LHCN-M2 (cell line): ENCODE measurements around the gene BAHCC1. TPM values are rescaled to one million over a fixed set of nuclear protein-coding genes. Genes with fewer than 3 reads are reported as not detected.

ENCODE experiments used
- DNase-seq: peaks from one replicate; pipeline ENCODE4 v3.0.0-alpha.2; 2012; ENCODE audit warnings: low read depth
- total RNA-seq: library from RNA; depleted of rRNA; stranded (reverse); fragments of >200 nt; gene quantifications from 2 replicates; pipeline ENCODE4 v1.2.3, GENCODE V29; 2014

Gene BAHCC1
- total RNA-seq, 1 experiment from 2014 or later: 6.6 TPM

DNA sequence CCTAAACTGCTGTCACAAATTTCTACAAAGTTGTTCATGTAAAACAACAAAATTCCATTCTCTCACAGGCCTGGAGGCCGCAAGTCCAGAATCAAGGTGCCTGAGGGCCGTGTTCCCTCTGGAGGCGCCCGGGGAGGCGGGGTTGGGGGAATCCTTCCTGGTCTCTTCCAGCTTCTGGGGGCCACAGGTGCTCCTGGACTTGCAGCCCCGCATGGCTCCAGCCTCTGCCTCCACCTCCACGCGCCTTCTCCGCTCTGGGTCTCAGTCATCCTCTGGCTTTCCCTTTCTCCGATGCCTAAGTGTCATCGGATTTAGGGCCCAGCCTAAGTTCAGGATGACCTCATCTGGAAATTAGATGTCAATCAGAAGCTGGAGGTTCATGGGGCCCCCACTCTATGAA is 28.6 kb upstream of the BAHCC1 start:
- no peak for DNase-seq

DNA sequence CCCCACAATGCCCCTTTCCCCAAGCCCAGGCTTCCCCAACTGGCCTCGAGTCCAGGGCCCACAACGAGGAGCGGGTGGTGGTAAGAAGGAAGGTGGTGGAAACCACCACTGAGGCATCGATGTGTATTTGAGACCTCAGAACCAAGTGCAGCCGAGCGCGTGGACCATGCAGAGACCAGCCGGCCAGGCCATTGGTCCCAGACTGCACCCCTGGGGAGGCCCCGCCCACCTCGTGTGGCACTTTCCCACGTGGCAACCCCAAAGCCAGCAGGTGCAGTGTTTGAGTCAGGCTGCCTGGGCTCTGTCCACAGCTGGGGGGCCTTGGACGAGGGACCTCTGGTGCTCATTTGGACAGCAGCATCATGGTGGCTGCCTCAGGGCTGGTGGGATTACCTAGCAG is 28.1 kb upstream of the BAHCC1 start:
- DNase-seq: no peak

DNA sequence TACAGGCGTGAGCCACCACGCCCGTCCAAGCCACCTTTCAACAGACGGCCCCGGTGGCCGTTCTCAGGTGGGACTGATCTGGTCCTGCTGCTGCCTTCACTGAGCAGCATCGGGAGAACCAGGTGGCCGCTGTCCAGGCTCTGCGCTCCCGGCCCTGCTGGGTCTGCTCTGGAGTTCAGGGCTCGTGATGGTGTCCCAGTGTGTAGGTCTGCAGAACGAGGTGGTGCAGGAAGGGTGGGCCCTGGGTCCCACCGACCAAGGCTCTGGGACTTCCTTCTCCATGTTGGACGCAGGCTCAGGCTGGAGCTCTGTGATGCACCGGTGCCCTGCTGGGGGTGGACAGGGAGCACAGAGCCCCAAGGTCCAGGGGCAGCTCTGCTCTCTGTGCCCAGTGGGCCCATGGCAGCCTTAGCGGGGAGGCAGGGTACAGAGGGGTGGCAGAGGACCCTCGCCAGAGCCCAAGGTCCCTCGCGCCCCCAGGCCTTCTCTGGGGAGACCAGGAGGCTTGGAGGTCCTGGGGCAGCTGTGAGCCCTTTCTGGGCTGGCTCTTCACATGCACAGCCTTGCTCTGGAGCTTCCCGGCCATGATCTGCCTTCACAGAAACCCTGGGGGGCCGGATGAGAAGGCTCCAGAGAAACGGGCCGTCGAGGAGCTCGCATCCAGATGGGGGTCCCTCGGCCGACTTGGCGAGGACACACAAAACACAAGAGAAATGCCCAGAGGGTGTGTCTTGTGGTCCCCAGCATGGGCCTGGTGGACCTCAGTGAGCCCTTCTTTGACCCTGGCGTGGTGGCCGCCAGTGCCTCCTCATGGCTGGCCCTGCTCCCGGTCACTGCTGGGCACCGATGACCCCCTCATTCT is 26.9 kb upstream of the BAHCC1 start:
- no peak for DNase-seq

DNA sequence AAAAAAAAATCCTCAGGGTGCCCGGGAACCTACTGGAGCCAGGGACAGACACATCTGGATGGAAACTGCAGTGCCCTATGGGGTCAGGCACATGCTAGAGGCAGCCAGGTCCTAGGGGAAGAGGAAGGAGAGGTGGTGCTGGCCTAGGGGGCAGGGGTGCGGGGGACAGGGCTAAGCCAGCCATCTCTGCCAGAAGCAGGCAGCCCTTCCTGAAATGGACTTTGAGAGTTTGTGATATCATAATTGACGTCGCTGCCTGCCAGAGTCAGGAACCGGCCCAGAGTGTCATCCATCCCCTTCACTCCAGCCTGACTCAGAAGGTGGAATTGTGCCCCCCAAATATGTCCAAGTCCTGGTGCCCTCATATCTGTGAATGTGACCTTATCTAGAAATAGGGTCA is 25.0 kb upstream of the BAHCC1 start:
- DNase-seq: no peak

DNA sequence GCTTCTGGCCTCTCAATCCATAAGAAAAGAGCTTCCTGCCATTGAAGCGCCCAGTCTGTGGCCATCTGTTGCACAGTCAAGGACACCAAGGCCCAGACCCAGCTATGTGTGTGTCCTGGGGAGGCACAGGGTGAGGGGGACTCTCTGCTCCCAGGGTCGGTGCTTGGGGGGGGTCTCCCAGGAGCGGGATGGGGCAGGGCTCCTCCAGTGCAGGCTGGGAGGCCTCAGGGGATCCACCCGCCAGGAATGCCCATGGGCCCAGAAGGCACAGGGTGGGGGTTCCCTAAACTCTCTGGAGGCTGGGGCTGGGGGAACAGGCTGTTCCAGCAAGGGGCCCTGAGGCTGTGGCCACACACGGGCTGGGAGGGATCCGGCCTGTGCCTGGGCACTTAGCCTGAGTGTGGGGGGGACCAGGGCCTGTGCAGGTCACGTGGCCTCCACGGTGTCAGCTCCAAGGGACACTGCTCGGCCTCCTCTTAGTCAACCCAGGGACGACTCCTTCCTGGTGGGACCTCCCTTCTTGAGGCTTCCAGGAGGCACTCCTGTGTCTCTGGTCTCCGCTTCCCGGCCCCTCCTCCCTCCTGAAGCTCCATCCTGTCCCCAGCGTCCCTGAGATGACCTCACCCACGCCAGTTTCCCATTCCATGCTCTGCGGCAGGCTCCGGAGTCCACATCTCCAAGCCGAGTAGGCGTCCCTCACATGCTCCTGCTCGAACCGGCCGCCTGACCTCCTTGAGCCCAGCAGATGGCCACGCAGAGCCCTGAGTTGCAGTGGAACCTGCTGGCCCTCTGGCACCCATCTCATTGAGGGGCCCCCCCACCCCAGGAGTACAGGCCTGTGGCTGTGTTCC is 23.1 kb upstream of the BAHCC1 start:
- DNase-seq: peak; percentile 41

DNA sequence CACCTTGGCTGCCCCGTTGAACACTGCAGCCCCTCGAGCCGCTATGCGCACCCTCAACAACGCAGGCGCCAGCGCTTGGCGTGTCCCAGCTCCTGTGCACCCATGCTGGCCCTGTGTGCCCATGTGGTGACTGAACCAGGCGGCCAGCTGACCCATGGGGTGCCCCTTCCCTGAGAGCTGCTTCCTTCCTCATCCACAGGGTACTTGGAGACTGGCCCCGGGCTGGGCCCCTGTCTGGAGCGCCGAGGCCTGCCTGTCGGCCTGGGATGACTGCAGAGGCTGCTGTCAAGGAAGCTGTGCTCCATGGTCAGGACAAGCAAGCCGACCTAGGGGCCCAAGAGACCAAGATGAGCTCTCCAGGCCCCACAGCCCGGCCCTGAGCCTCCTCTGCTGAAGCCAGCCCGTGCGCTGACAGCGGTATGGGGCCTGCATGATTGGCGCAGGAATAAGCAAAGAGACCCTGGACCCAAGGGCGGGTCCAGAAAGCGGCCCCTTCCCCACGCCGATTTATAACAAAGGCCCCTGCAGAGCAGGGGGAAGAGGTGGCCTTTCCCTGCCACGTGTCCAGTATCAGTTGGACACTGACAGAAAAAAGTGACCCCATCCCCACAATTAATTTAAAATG is 21.6 kb upstream of the BAHCC1 start:
- no peak for DNase-seq

DNA sequence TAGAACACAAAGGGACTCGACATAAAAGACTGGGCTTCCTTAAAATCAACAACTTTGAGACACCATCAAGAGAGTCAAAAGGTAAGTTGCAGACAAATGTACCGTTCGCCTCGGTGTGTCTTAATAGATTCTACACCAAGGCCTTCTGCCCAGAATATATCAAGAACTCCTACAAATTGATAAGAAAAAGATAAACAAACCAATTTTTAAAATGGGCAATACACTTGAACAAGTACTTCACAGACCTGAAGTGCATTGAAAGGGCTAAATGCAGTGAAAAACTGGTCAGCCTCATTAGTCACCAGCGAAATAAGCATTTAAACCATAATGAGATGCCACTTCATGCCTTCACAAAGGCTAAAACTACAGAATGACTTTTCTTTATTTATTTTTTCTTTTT is 20.4 kb upstream of the BAHCC1 start:
- no peak for DNase-seq

DNA sequence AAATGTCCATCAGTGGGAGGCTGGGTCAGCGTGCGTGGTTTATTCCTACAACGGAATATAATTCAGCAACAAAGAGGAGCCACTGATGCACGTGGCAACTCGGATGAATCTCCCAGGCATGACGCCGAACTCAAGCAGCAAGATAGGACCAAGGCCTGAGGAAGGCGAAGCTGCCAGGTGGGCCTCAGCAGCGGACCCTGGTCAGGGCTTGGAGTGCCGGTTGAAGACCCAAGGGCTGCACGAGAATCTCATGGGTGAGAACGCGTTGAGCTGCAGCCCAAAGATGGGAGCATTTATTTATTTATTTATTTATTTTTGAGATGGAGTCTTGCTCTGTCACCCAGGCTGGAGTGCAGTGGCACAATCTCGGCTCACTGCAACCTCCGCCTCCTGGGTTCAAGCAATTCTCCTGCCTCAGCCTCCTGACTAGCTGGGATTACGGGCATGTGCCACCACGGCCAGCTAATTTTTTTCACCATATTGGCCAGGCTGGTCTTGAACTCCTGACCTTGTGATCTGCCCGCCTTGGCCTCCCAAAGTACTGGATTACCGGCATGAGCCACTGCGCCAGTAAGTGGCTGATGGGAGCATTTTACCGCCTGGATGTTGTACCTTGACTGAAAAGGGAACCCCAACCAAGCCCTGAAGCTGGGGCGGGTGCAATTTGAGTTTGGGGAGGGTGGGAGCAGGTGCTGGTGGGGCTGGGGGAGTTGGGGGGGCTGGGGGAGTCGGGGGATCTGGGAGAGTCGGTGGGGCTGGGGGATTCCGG is 18.1 kb upstream of the BAHCC1 start:
- DNase-seq: no peak

DNA sequence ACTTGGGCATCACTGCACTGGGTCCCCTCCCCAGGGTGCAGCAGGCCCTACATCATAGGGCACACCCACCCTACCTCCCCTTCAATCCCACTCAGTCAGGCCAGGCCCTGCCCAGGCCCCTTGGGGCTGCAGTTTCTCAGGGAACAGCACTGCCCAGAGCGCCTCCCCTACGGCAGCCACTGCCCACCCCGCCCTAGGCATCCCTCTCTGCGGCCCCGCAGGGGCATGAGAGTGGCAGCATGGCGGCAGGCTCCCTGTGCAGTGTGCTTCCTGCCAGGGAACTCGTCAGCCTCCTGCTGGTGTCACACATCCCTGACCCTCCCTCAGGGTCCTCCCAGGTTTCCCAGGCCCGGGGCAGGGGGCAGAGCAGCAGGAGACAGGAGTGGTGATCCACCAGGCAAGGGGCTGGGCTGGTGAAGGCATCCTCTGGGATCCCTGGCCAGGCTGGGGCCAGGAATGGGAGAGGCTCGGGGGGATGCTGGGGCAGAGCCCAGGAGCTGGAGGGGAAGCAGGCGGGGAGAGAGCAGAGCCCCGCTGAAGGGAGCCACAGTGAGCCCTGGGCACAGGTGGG is 16.2 kb upstream of the BAHCC1 start:
- no peak for DNase-seq

DNA sequence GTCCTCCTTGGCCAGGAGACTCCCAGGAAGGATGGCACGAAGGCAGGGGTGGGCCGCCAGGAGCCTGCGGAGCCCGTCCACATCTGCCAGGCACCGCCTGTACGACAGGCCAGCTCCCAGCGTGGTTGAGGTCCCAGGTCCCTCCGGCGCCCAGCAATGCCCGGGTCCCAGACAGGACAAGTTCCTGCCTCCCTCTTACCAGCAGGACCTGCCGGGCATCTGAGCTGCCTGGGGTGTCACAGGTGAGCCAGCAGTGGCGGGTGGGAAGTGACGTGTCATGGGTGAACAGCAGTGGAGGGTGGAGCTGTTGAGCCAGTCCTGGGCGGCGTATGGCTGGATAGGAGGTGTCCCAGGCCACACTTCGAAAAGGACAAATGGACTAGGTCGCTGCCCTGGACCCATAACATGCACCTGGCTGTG is 15.7 kb upstream of the BAHCC1 start:
- DNase-seq: no peak

DNA sequence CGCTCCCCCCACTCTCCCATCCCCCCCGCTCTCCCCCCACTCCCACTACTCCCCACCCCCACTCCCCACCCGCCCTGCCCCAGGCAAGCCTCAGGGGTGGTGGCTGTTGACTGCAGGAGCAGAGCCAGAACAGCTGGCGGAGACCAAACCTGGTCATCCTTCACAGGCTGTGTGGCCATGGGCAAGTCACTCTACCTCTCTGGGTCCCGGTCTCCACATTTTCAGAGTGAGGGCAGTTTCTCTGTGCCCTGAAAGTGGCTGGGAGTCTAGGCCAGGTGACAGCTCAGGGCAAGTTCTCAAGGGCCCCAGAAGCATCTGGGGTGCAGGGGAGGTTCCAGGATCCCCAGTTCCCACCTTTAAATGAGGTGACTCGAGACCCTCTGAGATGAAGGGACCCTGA is 15.1 kb upstream of the BAHCC1 start:
- DNase-seq: no peak

DNA sequence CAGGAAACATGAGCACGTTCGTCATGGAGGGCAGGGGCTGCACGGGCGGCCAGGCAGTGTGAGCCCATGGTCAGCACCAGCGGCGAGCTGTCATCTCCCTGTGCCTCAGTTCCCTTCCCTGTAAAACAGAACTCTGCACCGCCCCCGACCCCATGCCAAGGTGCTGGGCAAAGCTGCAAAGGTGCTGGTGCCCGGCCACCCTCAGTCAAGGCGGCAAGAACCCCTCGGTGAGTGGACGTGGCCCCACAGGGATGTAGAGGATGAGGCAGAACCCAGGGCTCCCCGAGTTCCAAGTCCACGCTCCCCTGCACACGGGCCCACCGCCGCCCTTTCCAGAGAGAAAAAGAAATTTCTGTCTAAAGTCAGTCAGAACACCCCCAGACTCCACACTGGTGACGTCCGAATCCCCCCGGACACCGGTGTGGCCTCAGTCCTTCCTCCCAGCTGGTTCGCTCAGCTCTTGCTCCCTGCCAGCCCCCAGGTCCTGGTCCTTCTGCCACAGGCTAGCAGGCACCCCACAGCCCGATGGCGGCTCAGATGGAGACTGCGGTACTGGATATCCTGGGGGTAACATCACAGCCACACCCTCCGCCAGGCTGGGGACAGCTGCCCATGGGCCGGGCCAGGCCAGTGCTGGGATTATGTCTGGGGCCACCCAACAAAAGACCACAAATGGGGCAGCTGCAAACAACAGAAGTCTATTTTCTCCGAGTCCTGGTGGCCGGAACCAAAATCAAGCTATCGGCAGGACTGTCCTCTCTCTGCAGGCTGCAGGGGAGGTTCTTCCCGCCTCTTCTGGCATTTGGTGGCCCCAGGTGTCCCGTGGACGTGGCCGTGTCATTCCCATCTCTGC is 14.4 kb upstream of the BAHCC1 start:
- peak; percentile 18 for DNase-seq

DNA sequence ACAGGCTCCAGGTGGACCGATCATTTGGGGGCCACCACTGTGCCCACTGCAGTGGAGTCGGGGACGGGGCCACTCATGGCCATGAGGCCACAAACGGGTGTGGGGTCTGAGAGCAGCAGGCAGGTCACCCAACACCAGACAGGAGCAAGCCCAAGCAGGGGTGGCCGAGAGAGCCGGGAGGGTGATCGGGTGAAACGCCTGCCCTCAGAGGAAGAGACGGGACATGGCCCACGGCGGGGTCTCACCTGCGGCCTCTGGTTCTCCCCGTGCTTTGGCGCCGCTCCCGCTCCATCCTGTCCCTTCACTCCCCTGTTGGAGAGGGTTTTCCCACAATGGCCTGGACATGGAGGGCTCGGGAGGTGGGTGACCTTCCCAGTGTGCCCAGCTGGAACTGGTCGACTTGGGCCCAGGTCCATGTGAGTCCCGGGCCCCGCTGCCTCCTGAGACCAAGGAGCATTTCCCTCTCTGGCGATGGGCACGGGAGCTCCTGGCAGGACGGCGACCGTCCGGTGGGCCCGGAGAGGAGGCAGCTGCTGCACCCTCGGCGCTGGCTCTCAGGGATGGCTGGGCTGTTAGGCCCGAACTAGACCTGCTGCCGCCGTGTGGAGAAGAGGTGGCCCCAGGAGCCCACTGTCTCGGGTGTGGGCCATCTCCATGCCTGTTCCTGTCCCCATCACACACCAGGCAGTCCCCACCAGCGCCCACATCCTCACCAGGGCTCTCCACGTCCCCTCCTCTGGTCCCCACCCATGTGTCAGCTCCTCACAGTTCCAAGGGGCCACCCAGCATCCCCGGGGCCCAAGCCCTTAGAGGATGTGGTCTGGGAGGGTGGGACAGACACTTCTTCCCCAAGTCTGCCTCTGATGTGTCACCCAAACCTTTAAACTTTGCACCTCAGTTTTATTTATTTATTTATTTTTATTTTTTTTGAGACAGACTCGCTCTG is 13.4 kb upstream of the BAHCC1 start:
- no peak for DNase-seq

DNA sequence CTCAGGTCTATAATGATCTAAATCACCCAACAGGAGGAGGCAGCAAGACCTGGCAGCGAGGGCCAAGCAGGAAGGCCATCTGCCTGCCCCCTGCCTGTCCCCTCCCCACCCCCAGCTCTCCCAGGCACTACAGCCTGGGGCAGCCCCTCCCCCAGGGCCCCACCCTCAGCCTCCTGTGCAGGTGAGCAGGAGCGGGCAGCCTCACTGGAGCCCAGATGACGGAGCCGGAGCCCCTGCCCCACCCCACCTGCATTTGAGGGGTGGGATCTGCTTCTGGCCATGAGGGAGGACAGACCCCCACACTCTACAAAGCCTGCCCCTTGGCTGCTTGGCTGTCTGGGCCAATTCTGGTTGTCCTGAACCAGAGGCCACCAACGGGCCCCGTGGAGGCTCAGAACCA is 12.4 kb upstream of the BAHCC1 start:
- DNase-seq: no peak

DNA sequence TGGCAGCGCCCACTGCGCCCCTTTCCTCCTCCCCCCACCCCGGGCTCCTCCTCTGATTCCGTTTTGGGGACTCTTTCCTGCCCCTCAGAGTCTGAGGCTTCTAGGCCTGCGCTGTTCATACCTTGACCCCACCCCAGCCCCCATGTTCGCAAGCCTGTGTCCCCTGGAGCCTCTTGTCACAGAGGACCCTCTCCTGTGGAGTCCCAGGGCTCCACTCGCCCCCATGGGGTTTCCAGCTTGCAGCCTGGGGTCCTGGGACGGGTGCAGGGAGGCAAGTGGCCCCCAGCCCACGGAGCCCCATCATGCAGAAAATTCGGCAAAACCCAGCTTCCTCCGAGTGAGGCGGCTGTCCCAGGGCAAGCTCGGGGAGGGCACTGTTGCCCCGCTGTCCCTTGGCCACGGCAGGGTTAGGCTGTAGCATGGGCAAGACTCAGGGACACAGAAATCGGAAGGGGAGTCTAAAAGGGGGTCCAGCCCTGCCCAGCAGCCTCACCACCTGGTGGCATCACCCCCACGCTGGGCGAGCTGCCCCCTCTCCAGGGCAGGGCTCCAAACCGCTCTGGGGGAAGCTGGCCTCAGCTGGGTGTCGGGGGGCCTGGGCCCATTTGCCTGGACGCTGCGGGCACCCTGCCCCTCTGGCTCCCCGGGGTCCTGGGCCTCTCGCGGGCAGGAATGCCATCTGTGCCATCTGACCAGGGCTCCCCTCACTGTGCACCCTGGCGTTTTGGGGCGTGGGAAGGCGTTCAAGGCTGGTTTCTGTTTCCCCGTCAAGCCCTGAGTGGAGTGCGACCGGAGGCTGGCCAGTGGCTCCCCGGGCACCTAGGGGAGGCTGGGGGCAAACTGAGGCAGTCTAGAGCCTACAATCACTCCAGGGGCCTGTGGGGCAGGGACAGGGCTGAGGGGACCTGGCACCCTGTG is 11.5 kb upstream of the BAHCC1 start:
- no peak for DNase-seq

DNA sequence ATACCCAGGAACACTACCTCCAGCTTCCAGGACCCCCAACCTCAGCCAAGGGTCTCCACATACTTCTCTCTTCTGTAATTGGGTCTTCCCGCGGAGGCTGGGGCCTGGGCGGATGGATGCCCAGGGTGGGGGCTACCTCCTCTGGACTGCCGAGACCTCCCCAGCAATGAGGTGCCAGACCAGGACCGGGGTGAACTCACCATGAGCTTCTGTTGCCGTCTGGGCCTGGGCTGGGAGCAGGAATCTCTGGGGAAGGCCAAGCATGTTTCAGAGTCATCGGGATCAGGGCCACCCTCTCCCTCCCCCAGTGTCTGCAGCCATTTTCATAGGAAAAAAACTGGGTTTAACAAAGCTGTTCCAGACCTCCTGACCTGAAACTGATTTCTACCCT is 10.3 kb upstream of the BAHCC1 start:
- no peak for DNase-seq

DNA sequence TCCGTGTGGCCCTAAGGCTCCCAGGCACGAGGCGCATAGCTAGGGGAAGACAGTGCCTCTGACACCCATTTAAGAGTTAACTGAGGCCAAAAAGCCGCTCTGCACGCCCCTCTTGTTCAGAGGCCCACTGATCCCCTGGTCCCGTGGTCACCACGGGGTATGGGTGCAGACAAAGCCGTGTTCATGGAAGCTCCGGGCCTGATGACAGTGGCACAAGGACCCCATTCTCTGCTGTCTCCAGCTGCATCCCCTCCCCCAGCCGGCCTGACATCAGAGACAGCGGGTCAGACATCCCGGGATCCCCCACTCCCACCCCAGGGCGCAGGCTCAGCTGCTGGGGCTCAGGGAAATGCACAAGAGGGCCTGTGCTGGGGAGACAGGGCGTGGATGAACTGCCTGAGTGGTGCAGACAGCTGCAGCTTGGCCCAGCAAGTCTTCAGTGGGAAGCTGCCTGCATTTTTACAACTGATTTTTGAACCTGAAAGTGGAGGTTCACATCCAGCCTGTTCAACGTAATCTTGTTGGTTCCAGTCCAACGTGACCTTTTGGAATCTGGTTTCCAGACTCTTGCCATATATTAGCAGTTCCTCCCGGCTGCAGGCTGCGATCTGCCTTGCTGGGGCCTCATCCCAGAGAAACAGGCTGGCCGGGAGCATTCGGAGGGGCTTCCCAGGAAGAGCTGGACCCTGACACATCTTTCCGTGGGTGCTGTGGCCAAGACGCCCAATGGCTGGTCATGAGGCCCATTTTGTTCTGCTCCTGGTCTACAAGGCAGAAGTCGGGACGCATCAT is 9.7 kb upstream of the BAHCC1 start:
- peak; percentile 73 for DNase-seq
